HepG2 (cell line): Measurements from ENCODE around the gene CUL4B. TPM values are rescaled to one million over a fixed set of nuclear protein-coding genes. Genes with fewer than 3 reads are reported as not detected.

Experiments
- ATAC-seq: fragments of 200-7000 bp; cut with Tn5 transposase; 3 replicates; pipeline ENCODE4 v1.9.1; 2020; ENCODE audit warnings: mild to moderate bottlenecking, moderate library complexity
- Bru-seq: library from RNA; stranded (reverse); fragments of 400-500 nt; gene quantifications from one replicate; lab custom pipeline; 2021; lab: Mats Ljungman, UMichigan
- BruChase-seq, 2 experiments: library from RNA; stranded (reverse); fragments of 400-500 nt; gene quantifications; one replicate each; lab custom pipeline; 2021; lab: Mats Ljungman, UMichigan
- BruUV-seq: library from RNA; stranded (reverse); fragments of 400-500 nt; replicated peaks from 2 replicates; lab custom pipeline; 2021; lab: Mats Ljungman, UMichigan
- CTCF ChIA-PET: fragments of 300-600 bp; formaldehyde crosslinking; extraction: SDS; loops from one replicate; lab custom pipeline; 2021; ENCODE audit warnings: low total read pairs, inconsistent platforms, low intra/inter-chr PET ratio; lab: Yijun Ruan, JAX
- POLR2A ChIA-PET: fragments of 350-600 bp; sonication (Branson Sonifier 250); formaldehyde crosslinking; loops from one replicate; lab custom pipeline; 2020; ENCODE audit warnings: antibody characterized with exemption, inconsistent platforms; lab: Yijun Ruan, JAX
- DNase-seq: peaks from one replicate; pipeline ENCODE4 v3.0.0-alpha.2; 2015; ENCODE audit warnings: low spot score
- FAIRE-seq: peaks from 3 replicates; lab custom pipeline; 2011; peaks lifted over from hg19 to GRCh38; lab: Jason Lieb, UNC
- H2AFZ ChIP-seq: one replicate; pipeline ENCODE4 v1.6.1; 2011; ENCODE audit warnings: low read length, inconsistent platforms
- H3K27ac ChIP-seq: fragments of 300-600 bp; 3 replicates; pipeline ENCODE4 v1.8.0; 2011; ENCODE audit warnings: mixed run types, mild to moderate bottlenecking, mixed read lengths, low read length, inconsistent platforms; ENCODE audit not compliant: insufficient read depth; ENCODE audit errors: extremely low read length
- H3K27me3 ChIP-seq, 2 experiments: fragments of 200-600 bp in 1 of 2; 2 replicates in 1 of 2; 3 replicates in 1 of 2; pipeline versions ENCODE4 v1.6.0 to v1.8.0; 2011; ENCODE audit warnings: low read length in 2 of 2, mild to moderate bottlenecking in 2 of 2, moderate library complexity in 2 of 2, inconsistent platforms in 1 of 2; ENCODE audit not compliant: insufficient read depth in 2 of 2, control insufficient read depth in 1 of 2
- H3K36me3 ChIP-seq, 2 experiments: fragments of 200-600 bp in 1 of 2; replicated peaks in 1 of 2; 2 replicates in 1 of 2; 3 replicates in 1 of 2; pipeline versions ENCODE4 v1.5.1 to v1.8.0; 2011; ENCODE audit warnings: low read length in 2 of 2, inconsistent platforms in 1 of 2; ENCODE audit not compliant: insufficient read depth in 2 of 2, control insufficient read depth in 1 of 2
- H3K4me1 ChIP-seq: 2 replicates; pipeline ENCODE4 v1.5.1; 2012; ENCODE audit warnings: low read length, inconsistent platforms; ENCODE audit not compliant: insufficient read depth
- H3K4me2 ChIP-seq: 2 replicates; pipeline ENCODE4 v1.6.0; 2011; ENCODE audit warnings: low read depth, low read length, inconsistent platforms
- H3K4me3 ChIP-seq, 3 experiments: fragments of 200-600 bp in 1 of 3; sonication (generic), shearing (Covaris generic) in 1 of 3; replicated peaks in 1 of 3; 2 replicates each; pipeline ENCODE4 v1.5.1; 2011 to 2016; ENCODE audit warnings: low read length in 3 of 3, inconsistent platforms in 2 of 3, low read depth in 2 of 3, mild to moderate bottlenecking in 2 of 3, control low read depth in 1 of 3, mixed read lengths in 1 of 3; ENCODE audit not compliant: insufficient read depth in 1 of 3
- H3K79me2 ChIP-seq: one replicate; pipeline ENCODE4 v1.6.1; 2011; ENCODE audit warnings: low read length, inconsistent platforms; ENCODE audit not compliant: insufficient read depth
- H3K9ac ChIP-seq: 2 replicates; pipeline ENCODE4 v1.6.0; 2011; ENCODE audit warnings: mild to moderate bottlenecking, low read depth, low read length, inconsistent platforms; ENCODE audit not compliant: insufficient read depth
- H3K9me3 ChIP-seq: 2 replicates; pipeline ENCODE4 v1.5.1; 2012; ENCODE audit warnings: mild to moderate bottlenecking, low read length
- H4K20me1 ChIP-seq: 2 replicates; pipeline ENCODE4 v1.6.0; 2011; ENCODE audit warnings: inconsistent platforms, mild to moderate bottlenecking, low read length, moderate library complexity; ENCODE audit not compliant: insufficient read depth
- AKNA ChIP-seq: sonication (generic); formaldehyde crosslinking; IDR thresholded peaks from 2 replicates; pipeline ENCODE4 v1.4.0; 2020; ENCODE audit warnings: missing genetic modification reagents, borderline replicate concordance
- HIC2 ChIP-seq: sonication (generic); formaldehyde crosslinking; IDR thresholded peaks from 2 replicates; pipeline ENCODE4 v1.9.0; 2022; ENCODE audit warnings: low read depth, missing genetic modification reagents
- ISX ChIP-seq: sonication (generic); formaldehyde crosslinking; conservative IDR thresholded peaks from 2 replicates; pipeline ENCODE4 v1.5.0; 2020; ENCODE audit warnings: missing genetic modification reagents
- NR2F6 ChIP-seq, 2 experiments: IDR thresholded peaks; 2 replicates each; pipeline ENCODE4 v1.6.1; 2016; ENCODE audit warnings: antibody characterized with exemption in 1 of 2, mild to moderate bottlenecking in 1 of 2
- ZNF552 ChIP-seq: sonication (generic); formaldehyde crosslinking; IDR thresholded peaks from 2 replicates; pipeline ENCODE4 v1.9.0; 2022; ENCODE audit warnings: missing genetic modification reagents, mild to moderate bottlenecking, borderline replicate concordance
- WGBS: methylation state at CpG from one replicate; pipeline ENCODE4 v1.1.6; 2017; ENCODE audit warnings: low lambda C conversion rate; 5-methylcytosine and 5-hydroxymethylcytosine counted together
- in situ Hi-C: cut with HindIII; loops from 2 replicates; pipeline ENCODE4 v1.10.0; 2017; ENCODE audit warnings: low pct_unique_long_range_greater_than_20kb; ENCODE audit not compliant: extremely low pct_ligation_motif_present
- intact Hi-C: fragments of 100-400 bp; cut with micrococcal nuclease; formaldehyde crosslinking; loops from one replicate; pipeline ENCODE4 v1.10.0; 2022; ENCODE audit not compliant: unreplicated experiment
- long read RNA-seq, 2 experiments: library from RNA in 1 of 2; library from polyadenylated mRNA in 1 of 2; stranded (forward) in 1 of 2; unstranded in 1 of 2; transcript quantifications; one replicate each; pipeline ENCODE4 v2.0.0, GENCODE V29; 2019 to 2022
- polyA minus RNA-seq, 3 experiments: library from RNA; depleted of rRNA, polyadenylated mRNA; stranded (reverse); fragments of >200 nt; gene quantifications; 2 replicates each; pipeline ENCODE4 v1.2.3, GENCODE V29; 2011; ENCODE audit warnings: low replicate concordance in 1 of 3
- polyA plus RNA-seq, 8 experiments: library from polyadenylated mRNA; depleted of rRNA in 3 of 8; stranded (reverse) in 7 of 8; unstranded in 1 of 8; fragments of >200 nt; fragmentation: Illumina TruSeq in 4 of 8; extraction: Trizol in 4 of 8; gene quantifications; 2 replicates each; pipeline versions ENCODE4 v1.2.1 to v1.2.3, GENCODE V29; 2011 to 2016; ENCODE audit warnings: low read depth in 4 of 8, missing spikeins in 1 of 8, mixed read lengths in 1 of 8; ENCODE audit not compliant: insufficient read depth in 1 of 8
- total RNA-seq, 5 experiments: library from RNA; depleted of rRNA; stranded (reverse); fragments of >200 nt; fragmentation: Illumina TruSeq; extraction: Trizol; gene quantifications; 2 replicates each; pipeline ENCODE4 v1.2.3, GENCODE V29; 2016; ENCODE audit warnings: low read depth in 1 of 5

Gene CUL4B
- total RNA-seq (2016; rRNA removed; fragmentation: Illumina TruSeq; extraction: Trizol) (28.5 and 50.0 TPM in 2 replicates), polyA plus RNA-seq (2011; rRNA removed) (20.0 and 21.6 TPM in 2 replicates), polyA minus RNA-seq (2011; rRNA and poly(A)+ RNA removed; ENCODE audit: low replicate concordance) (108 and 117 TPM in 2 replicates), Bru-seq, nascent RNA (percentile 70 among the genes with signal in this experiment), BruChase-seq, experiment 1, labeled RNA remaining after a 6-hour chase (percentile 83 among the genes with signal in this experiment), BruChase-seq, experiment 2, labeled RNA remaining after a 2-hour chase (percentile 71 among the genes with signal in this experiment)
- total RNA-seq (2016; cell fraction: cytosol; rRNA removed; fragmentation: Illumina TruSeq; extraction: Trizol; ENCODE audit: low read depth), result 1.9 and 3.0 TPM in 2 replicates
- 27.7 and 47.4 TPM in 2 replicates for total RNA-seq (2016; cell fraction: insoluble cytoplasmic fraction; rRNA removed; fragmentation: Illumina TruSeq; extraction: Trizol)
- 13.7 and 16.5 TPM in 2 replicates for total RNA-seq (2016; cell fraction: membrane; rRNA removed; fragmentation: Illumina TruSeq; extraction: Trizol)
- 27.4 and 28.7 TPM in 2 replicates for total RNA-seq (2016; cell fraction: nucleus; rRNA removed; fragmentation: Illumina TruSeq; extraction: Trizol)
- polyA plus RNA-seq (2011; cell fraction: cytosol; rRNA removed), result 7.2 and 9.7 TPM in 2 replicates
- 20.0 and 20.3 TPM in 2 replicates for polyA plus RNA-seq (2011; cell fraction: nucleus; rRNA removed)
- 21.4 and 31.8 TPM in 2 replicates for polyA plus RNA-seq (2012)
- polyA plus RNA-seq (2016; cell fraction: cytosol; fragmentation: Illumina TruSeq; extraction: Trizol; ENCODE audit: low read depth), result 1.6 and 1.7 TPM in 2 replicates
- 34.8 and 35.0 TPM in 2 replicates for polyA plus RNA-seq (2016; cell fraction: insoluble cytoplasmic fraction; fragmentation: Illumina TruSeq; extraction: Trizol; ENCODE audit: low read depth)
- 5.6 and 7.3 TPM in 2 replicates for polyA plus RNA-seq (2016; cell fraction: membrane; fragmentation: Illumina TruSeq; extraction: Trizol; ENCODE audit: low read depth)
- polyA plus RNA-seq (2016; cell fraction: nucleus; fragmentation: Illumina TruSeq; extraction: Trizol; ENCODE audit: insufficient read depth, low read depth), result 38.2 and 39.5 TPM in 2 replicates
- polyA minus RNA-seq (2011; cell fraction: cytosol; rRNA and poly(A)+ RNA removed), result 29.7 and 32.7 TPM in 2 replicates
- polyA minus RNA-seq (2011; cell fraction: nucleus; rRNA and poly(A)+ RNA removed), result 31.4 and 38.3 TPM in 2 replicates
- long read RNA-seq, experiment 1, full-length matches to known transcripts, result 5 of 9 reads
- long read RNA-seq, experiment 1, partial matches to known transcripts, result 1 of 9 reads
- long read RNA-seq, experiment 1, other reads (novel, unspliced or antisense), result 3 of 9 reads
- long read RNA-seq, experiment 2, full-length matches to known transcripts, result 11 of 56 reads
- long read RNA-seq, experiment 2, partial matches to known transcripts, result 6 of 56 reads
- long read RNA-seq, experiment 2, other reads (novel, unspliced or antisense), result 39 of 56 reads

- intact Hi-C loops, result loop anchor here (1.0 to 5.0 kb wide), 2 partner anchors 43 to 49 kb away; partner anchors contain the start of gene MCTS1
- no peak within 1 kb of the TSS for H2AFZ ChIP-seq
- no peak for TF ChIP-seq AKNA (CRISPR knock-in tag)
- no peak for TF ChIP-seq HIC2 (CRISPR knock-in tag)
- TF ChIP-seq ISX (CRISPR knock-in tag), result no peak
- no peak for TF ChIP-seq ZNF552 (CRISPR knock-in tag)
- no peak for TF ChIP-seq NR2F6 (IDR thresholded peaks at IDR 0.05)
- TF ChIP-seq NR2F6 (CRISPR knock-in tag; IDR thresholded peaks at IDR 0.05), result no peak
Observed at GRCh38 chrX:120560842-120561633, at the start of gene CUL4B. TSS of gene CUL4B (minus strand) at chrX:120560962. CDS start at chrX:120560638, 324 bp downstream.

More at GRCh38 chrX:120560842-120561633, at the start of gene CUL4B:
- Histone ChIP-seq H3K4me1 (peaks cover 48% of the 10 kb centered on the region), H3K27me3 (no peaks in the 10 kb centered on the region), H3K36me3 (peaks cover 0 to 11% of the 10 kb centered on the region in 2 experiments; a peak in 1 of 5 replicates), H3K9me3 (no peaks in the 10 kb centered on the region), H3K4me2 (peak within 1 kb of the TSS; percentile 73), H3K79me2 (peaks cover 33% of the 10 kb centered on the region), H3K27ac (peak within 1 kb of the TSS; percentile 98), H3K9ac (peak within 1 kb of the TSS; percentile 84), H3K4me3 (peak within 1 kb of the TSS; percentile 74 to 84 (median 81)), H4K20me1 (no peaks in the 10 kb centered on the region)
- WGBS, result 1% methylated on average over 20 of the region's 54 CpGs
- ATAC-seq (peak; percentile 81), DNase-seq (peak; percentile 91), FAIRE-seq (peak; percentile 21)
- CTCF ChIA-PET, result no interaction called here
- POLR2A ChIA-PET, result interaction anchor here (0.6 to 3.2 kb wide), 17 partner anchors 10 to 708 kb away, joined by 3 to 42 read pairs (median 5); partner anchors contain the start of genes C1GALT1C1, MCTS1, UPF3B and ZBTB33
- no TSS peak for BruUV-seq
- in situ Hi-C loops, result loop anchor here (10.0 kb wide), 1 partner anchor 64 kb away; no protein-coding TSS in a partner anchor
